HCT116 (cell line): Measurements from ENCODE around the gene ZNF860.

Source experiments
- EGR1 ChIP-seq: IDR thresholded peaks from 2 replicates; pipeline ENCODE4 v1.6.1; 2012; ENCODE audit warnings: low read depth
- EZH2 ChIP-seq: fragments of 200-600 bp; sonication (generic); IDR thresholded peaks from 2 replicates; pipeline ENCODE4 v1.6.1; 2017; ENCODE audit warnings: antibody characterized with exemption, mixed run types
- EZH2phosphoT487 ChIP-seq: fragments of 200-600 bp; IDR thresholded peaks from 2 replicates; pipeline ENCODE4 v1.6.1; 2018; ENCODE audit warnings: antibody characterized with exemption, borderline replicate concordance
- JUND ChIP-seq: IDR thresholded peaks from 2 replicates; pipeline ENCODE4 v1.6.1; 2012
- POLR2A ChIP-seq: IDR thresholded peaks from 2 replicates; pipeline ENCODE4 v1.7.0; 2011; ENCODE audit warnings: borderline replicate concordance; ENCODE audit not compliant: insufficient read depth, insufficient read length; ENCODE audit errors: extremely low read depth
- POLR2AphosphoS5 ChIP-seq: IDR thresholded peaks from 2 replicates; pipeline ENCODE4 v1.6.1; 2011; ENCODE audit warnings: mild to moderate bottlenecking, low read depth, low read length, moderate library complexity
- RAD21 ChIP-seq: IDR thresholded peaks from 2 replicates; pipeline ENCODE4 v1.6.1; 2012; ENCODE audit warnings: low read depth, mild to moderate bottlenecking
- SRF ChIP-seq: IDR thresholded peaks from 2 replicates; pipeline ENCODE4 v1.6.1; 2012; ENCODE audit warnings: low read depth
- ZNF274 ChIP-seq: fragments of 200-500 bp; sonication (Bioruptor generic); IDR thresholded peaks from 2 replicates; pipeline ENCODE4 v1.6.1; 2014; ENCODE audit warnings: mild to moderate bottlenecking, low read depth, low read length, inconsistent platforms
- TF ChIP-seq, protein P1 (sequence below), 3 experiments: fragments of 200-600 bp in 1 of 3; sonication (generic) in 1 of 3; IDR thresholded peaks in 2 of 3; conservative IDR thresholded peaks in 1 of 3; 2 replicates each; pipeline ENCODE4 v1.5.1; 2012 to 2017; ENCODE audit warnings: low read depth in 2 of 3, low read length in 2 of 3, antibody characterized with exemption in 1 of 3, borderline replicate concordance in 1 of 3, control low read depth in 1 of 3, mild to moderate bottlenecking in 1 of 3, mixed read lengths in 1 of 3, mixed run types in 1 of 3, moderate library complexity in 1 of 3; ENCODE audit not compliant: insufficient read depth in 1 of 3
- TF ChIP-seq, protein P2 (sequence below): IDR thresholded peaks from 2 replicates; pipeline ENCODE4 v1.6.1; 2012; ENCODE audit warnings: low read depth
- TF ChIP-seq, protein P3 (sequence below): IDR thresholded peaks from 2 replicates; pipeline ENCODE4 v1.6.1; 2012

DNA sequence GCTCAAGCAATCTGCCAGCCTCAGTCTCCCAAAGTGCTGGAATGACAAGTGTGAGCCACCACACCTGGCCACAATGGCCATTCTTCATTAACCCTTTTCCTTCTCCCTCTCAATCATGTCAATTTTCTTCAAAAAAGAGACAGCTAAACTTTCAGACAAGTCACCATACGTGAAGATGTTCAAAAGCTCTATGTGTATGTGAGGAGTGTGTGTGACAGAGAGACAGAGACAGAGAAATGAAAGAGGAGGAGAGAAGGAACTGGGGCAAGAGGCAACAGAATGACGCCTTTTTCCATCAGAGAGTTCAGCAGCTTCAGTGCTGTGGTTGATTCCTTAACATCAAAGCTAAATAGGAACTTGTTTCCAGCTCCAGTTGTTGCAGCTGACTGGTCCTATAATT lies 27.9 kb upstream of the ZNF860 start:
- TF ChIP-seq POLR2AphosphoS5 (no peak), EZH2phosphoT487 (no peak), POLR2A (no peak), EGR1 (no peak), SRF (no peak), EZH2 (no peak), JUND (no peak), RAD21 (no peak), ZNF274 (no peak)
- TF ChIP-seq, protein P1, sequence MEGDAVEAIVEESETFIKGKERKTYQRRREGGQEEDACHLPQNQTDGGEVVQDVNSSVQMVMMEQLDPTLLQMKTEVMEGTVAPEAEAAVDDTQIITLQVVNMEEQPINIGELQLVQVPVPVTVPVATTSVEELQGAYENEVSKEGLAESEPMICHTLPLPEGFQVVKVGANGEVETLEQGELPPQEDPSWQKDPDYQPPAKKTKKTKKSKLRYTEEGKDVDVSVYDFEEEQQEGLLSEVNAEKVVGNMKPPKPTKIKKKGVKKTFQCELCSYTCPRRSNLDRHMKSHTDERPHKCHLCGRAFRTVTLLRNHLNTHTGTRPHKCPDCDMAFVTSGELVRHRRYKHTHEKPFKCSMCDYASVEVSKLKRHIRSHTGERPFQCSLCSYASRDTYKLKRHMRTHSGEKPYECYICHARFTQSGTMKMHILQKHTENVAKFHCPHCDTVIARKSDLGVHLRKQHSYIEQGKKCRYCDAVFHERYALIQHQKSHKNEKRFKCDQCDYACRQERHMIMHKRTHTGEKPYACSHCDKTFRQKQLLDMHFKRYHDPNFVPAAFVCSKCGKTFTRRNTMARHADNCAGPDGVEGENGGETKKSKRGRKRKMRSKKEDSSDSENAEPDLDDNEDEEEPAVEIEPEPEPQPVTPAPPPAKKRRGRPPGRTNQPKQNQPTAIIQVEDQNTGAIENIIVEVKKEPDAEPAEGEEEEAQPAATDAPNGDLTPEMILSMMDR (IDR thresholded peaks at IDR 0.05 in 2 of 3, conservative IDR thresholded peaks at IDR 0.05 in 1 of 3; ENCODE audit: borderline replicate concordance in 1 of 3, insufficient read depth in 1 of 3, low read depth in 2 of 3, low read length in 2 of 3), result no peak
- TF ChIP-seq, protein P2, sequence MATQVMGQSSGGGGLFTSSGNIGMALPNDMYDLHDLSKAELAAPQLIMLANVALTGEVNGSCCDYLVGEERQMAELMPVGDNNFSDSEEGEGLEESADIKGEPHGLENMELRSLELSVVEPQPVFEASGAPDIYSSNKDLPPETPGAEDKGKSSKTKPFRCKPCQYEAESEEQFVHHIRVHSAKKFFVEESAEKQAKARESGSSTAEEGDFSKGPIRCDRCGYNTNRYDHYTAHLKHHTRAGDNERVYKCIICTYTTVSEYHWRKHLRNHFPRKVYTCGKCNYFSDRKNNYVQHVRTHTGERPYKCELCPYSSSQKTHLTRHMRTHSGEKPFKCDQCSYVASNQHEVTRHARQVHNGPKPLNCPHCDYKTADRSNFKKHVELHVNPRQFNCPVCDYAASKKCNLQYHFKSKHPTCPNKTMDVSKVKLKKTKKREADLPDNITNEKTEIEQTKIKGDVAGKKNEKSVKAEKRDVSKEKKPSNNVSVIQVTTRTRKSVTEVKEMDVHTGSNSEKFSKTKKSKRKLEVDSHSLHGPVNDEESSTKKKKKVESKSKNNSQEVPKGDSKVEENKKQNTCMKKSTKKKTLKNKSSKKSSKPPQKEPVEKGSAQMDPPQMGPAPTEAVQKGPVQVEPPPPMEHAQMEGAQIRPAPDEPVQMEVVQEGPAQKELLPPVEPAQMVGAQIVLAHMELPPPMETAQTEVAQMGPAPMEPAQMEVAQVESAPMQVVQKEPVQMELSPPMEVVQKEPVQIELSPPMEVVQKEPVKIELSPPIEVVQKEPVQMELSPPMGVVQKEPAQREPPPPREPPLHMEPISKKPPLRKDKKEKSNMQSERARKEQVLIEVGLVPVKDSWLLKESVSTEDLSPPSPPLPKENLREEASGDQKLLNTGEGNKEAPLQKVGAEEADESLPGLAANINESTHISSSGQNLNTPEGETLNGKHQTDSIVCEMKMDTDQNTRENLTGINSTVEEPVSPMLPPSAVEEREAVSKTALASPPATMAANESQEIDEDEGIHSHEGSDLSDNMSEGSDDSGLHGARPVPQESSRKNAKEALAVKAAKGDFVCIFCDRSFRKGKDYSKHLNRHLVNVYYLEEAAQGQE, result no peak
- TF ChIP-seq, protein P3, sequence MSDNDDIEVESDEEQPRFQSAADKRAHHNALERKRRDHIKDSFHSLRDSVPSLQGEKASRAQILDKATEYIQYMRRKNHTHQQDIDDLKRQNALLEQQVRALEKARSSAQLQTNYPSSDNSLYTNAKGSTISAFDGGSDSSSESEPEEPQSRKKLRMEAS, result no peak
